K562 (cell line): Measurements from ENCODE around the gene C1orf21. TPM values are rescaled to one million over a fixed set of nuclear protein-coding genes. Genes with fewer than 3 reads are reported as not detected.

Source experiments
- ATAC-seq: fragments of 200-7000 bp; cut with Tn5 transposase; 3 replicates; pipeline ENCODE4 v1.9.1; 2020; ENCODE audit warnings: moderate library complexity
- BruUV-seq: library from RNA; stranded (reverse); fragments of 400-500 nt; replicated peaks from 2 replicates; lab custom pipeline; 2021; lab: Mats Ljungman, UMichigan
- CTCF ChIA-PET: fragments of 300-600 bp; formaldehyde crosslinking; extraction: SDS; loops from one replicate; lab custom pipeline; 2021; ENCODE audit warnings: low intra/inter-chr PET ratio; lab: Yijun Ruan, JAX
- POLR2A ChIA-PET: fragments of 300-600, 350-650 bp; sonication (Branson Sonifier 250); formaldehyde crosslinking; extraction: SDS; loops from one replicate; lab custom pipeline; 2021; ENCODE audit warnings: antibody characterized with exemption, inconsistent platforms; lab: Yijun Ruan, JAX
- DNase-seq, 4 experiments: peaks; one replicate each; pipeline versions ENCODE4 v3.0.0 to v3.0.0-alpha.2; 2011 to 2018; ENCODE audit warnings: low spot score in 3 of 4, mixed read lengths in 3 of 4; ENCODE audit errors: extremely low read depth in 1 of 4
- FAIRE-seq: peaks from 2 replicates; lab custom pipeline; 2011; peaks lifted over from hg19 to GRCh38; lab: Jason Lieb, UNC
- H2AFZ ChIP-seq: 2 replicates; pipeline ENCODE4 v1.6.0; 2011; ENCODE audit warnings: low read depth, low read length, control low read depth, inconsistent platforms
- H3K27ac ChIP-seq: fragments of 200-600 bp; 3 replicates; pipeline ENCODE4 v1.8.0; 2011; ENCODE audit warnings: low read depth, mild to moderate bottlenecking, control low read depth, inconsistent platforms, low read length, moderate library complexity, mixed read lengths; ENCODE audit errors: extremely low read depth
- H3K27me3 ChIP-seq, 2 experiments: fragments of 300-600 bp in 1 of 2; 2 replicates in 1 of 2; 3 replicates in 1 of 2; pipeline versions ENCODE4 v1.6.0 to v1.8.0; 2011; ENCODE audit warnings: inconsistent platforms in 2 of 2, low read length in 2 of 2, mild to moderate bottlenecking in 1 of 2, mixed read lengths in 1 of 2, moderate library complexity in 1 of 2; ENCODE audit not compliant: control insufficient read depth in 2 of 2, insufficient read depth in 2 of 2
- H3K36me3 ChIP-seq: fragments of 300-600 bp; 3 replicates; pipeline ENCODE4 v1.8.0; 2011; ENCODE audit warnings: mild to moderate bottlenecking, low read length, inconsistent platforms; ENCODE audit not compliant: control insufficient read depth, insufficient read depth
- H3K4me1 ChIP-seq, 2 experiments: fragments of 200-600 bp in 1 of 2; replicated peaks in 1 of 2; 2 replicates in 1 of 2; 3 replicates in 1 of 2; pipeline versions ENCODE4 v1.5.1 to v1.8.0; 2011; ENCODE audit warnings: inconsistent platforms in 2 of 2, low read length in 2 of 2, mild to moderate bottlenecking in 1 of 2, mixed read lengths in 1 of 2, moderate library complexity in 1 of 2; ENCODE audit not compliant: control insufficient read depth in 2 of 2, insufficient read depth in 2 of 2
- H3K4me2 ChIP-seq: 2 replicates; pipeline ENCODE4 v1.6.1; 2011; ENCODE audit warnings: low read length, control low read depth, inconsistent platforms, mixed read lengths; ENCODE audit not compliant: insufficient read depth
- H3K4me3 ChIP-seq: fragments of 200-600 bp; sonication (generic), shearing (Covaris generic); 2 replicates; pipeline ENCODE4 v1.5.1; 2016; ENCODE audit warnings: control low read depth, inconsistent platforms
- H3K79me2 ChIP-seq: fragments of 200-600 bp; 3 replicates; pipeline ENCODE4 v1.8.0; 2011; ENCODE audit warnings: low read length, inconsistent platforms; ENCODE audit not compliant: control insufficient read depth, insufficient read depth
- H3K9ac ChIP-seq, 2 experiments: 2 replicates each; pipeline versions ENCODE4 v1.6.0 to v1.6.1; 2011; ENCODE audit warnings: low read depth in 2 of 2, low read length in 2 of 2, control low read depth in 1 of 2, inconsistent platforms in 1 of 2, mild to moderate bottlenecking in 1 of 2, mixed read lengths in 1 of 2; ENCODE audit not compliant: insufficient read depth in 1 of 2
- H3K9me1 ChIP-seq: one replicate; pipeline ENCODE4 v1.6.0; 2011; ENCODE audit warnings: inconsistent platforms, mild to moderate bottlenecking, low read length, moderate library complexity; ENCODE audit not compliant: control insufficient read depth, insufficient read depth
- H3K9me3 ChIP-seq: replicated peaks from 2 replicates; pipeline ENCODE4 v1.5.1; 2011; ENCODE audit warnings: low read depth, low read length, inconsistent platforms; ENCODE audit not compliant: control insufficient read depth, insufficient read depth
- H4K20me1 ChIP-seq: replicated peaks from 2 replicates; pipeline ENCODE4 v1.6.1; 2011; ENCODE audit warnings: low read length, inconsistent platforms, mixed read lengths; ENCODE audit not compliant: control insufficient read depth, insufficient read depth
- AFF1 ChIP-seq, 2 experiments: fragments of 450-650 bp; IDR thresholded peaks; 2 replicates each; pipeline ENCODE4 v1.6.1; 2018; ENCODE audit warnings: mild to moderate bottlenecking in 2 of 2, low read depth in 1 of 2; ENCODE audit not compliant: partially characterized antibody in 2 of 2
- CXXC5 ChIP-seq: fragments of 250-450 bp; sonication (Bioruptor Pico); IDR thresholded peaks from 2 replicates; pipeline ENCODE4 v1.8.0; 2022; ENCODE audit warnings: inconsistent platforms, mild to moderate bottlenecking, moderate library complexity
- ZNF764 ChIP-seq: fragments of 250-450 bp; sonication (Bioruptor Pico); IDR thresholded peaks from 2 replicates; pipeline ENCODE4 v1.4.0; 2020; ENCODE audit warnings: low read depth, mild to moderate bottlenecking, moderate library complexity
- WGBS: fragments of 100-300 bp; shearing (Covaris generic); methylation state at CpG from one replicate; pipeline ENCODE4 v1.1.6; 2016; ENCODE audit warnings: low coverage, mixed read lengths; ENCODE audit not compliant: insufficient coverage; ENCODE audit errors: missing lambda C conversion rate; 5-methylcytosine and 5-hydroxymethylcytosine counted together
- in situ Hi-C: fragments of 300-500 bp; cut with MboI; formaldehyde crosslinking; loops from 4 replicates; pipeline ENCODE4 v1.15.0; 2018; ENCODE audit warnings: inconsistent platforms, mixed read lengths
- intact Hi-C: fragments of 100-400 bp; cut with micrococcal nuclease; formaldehyde crosslinking; loops from 2 replicates; pipeline ENCODE4 v1.14.2; 2022
- polyA plus RNA-seq, 8 experiments: library from polyadenylated mRNA; depleted of rRNA in 4 of 8; stranded (reverse) in 5 of 8; unstranded in 3 of 8; fragments of >200 nt; fragmentation: Nextera tagmentation in 2 of 8; fragmentation: Illumina TruSeq in 1 of 8; extraction: Ambion mirVana in 2 of 8; extraction: Trizol in 1 of 8; gene quantifications; 2 replicates each; pipeline versions ENCODE4 v1.2.1 to v1.2.3, GENCODE V29; 2011 to 2014; ENCODE audit warnings: inconsistent platforms in 1 of 8, missing spikeins in 1 of 8
- total RNA-seq, 7 experiments: library from RNA; depleted of rRNA in 6 of 7; stranded (reverse); fragments of >200 nt in 6 of 7; fragmentation: Illumina TruSeq in 2 of 7; extraction: Trizol in 2 of 7; gene quantifications; 2 replicates each; pipeline versions ENCODE4 v1.2.1 to v1.2.3, GENCODE V29; 2011 to 2021; ENCODE audit warnings: low replicate concordance in 1 of 7

Gene C1orf21
- total and polyA plus RNA-seq, 9 of the 15 experiments (the other 6 are each of a cell fraction or from before 2014, with no cell fraction given): under 0.01 to 0.31 (median 0.07) TPM

- TF ChIP-seq ZNF764 (CRISPR knock-in tag) (no peak), AFF1 (IDR thresholded peaks at IDR 0.05; ENCODE audit: low read depth in 1 of 2, partially characterized antibody in 2 of 2) (no peak), CXXC5 (CRISPR knock-in tag) (no peak)
- TF ChIP-seq, all 486 proteins: peak for 0
- ATAC-seq (no peak), DNase-seq (no peak), FAIRE-seq (no peak)
- intact Hi-C loops: no loop called here
- Histone ChIP-seq H3K27me3 (peaks cover 14 to 19% of the 10 kb centered on the region in 2 experiments), H3K4me3 (no peak overlapping the region), H3K9ac (no peak overlapping the region), H2AFZ (no peak overlapping the region), H4K20me1 (no peaks in the 10 kb centered on the region), H3K36me3 (no peaks in the 10 kb centered on the region), H3K9me1 (no peaks in the 10 kb centered on the region), H3K9me3 (no peaks in the 10 kb centered on the region), H3K4me1 (no peaks in the 10 kb centered on the region; a peak in 1 of 5 replicates), H3K4me2 (no peak overlapping the region), H3K79me2 (no peaks in the 10 kb centered on the region), H3K27ac (no peak overlapping the region)
- ChIA-PET CTCF (interaction anchor here (0.6 kb wide), 1 partner anchor 1430 kb away, joined by 4 read pairs; no protein-coding TSS in a partner anchor), POLR2A (no interaction called here)
- 4% methylated on average over 5 of the region's 5 CpGs for WGBS
- in situ Hi-C loops: no loop called here
- no TSS peak for BruUV-seq
Measured at GRCh38 chr1:184392779-184393522, 6.1 kb downstream of the C1orf21 start.
